ENCODE measurements around the gene VSIG2.

DNA sequence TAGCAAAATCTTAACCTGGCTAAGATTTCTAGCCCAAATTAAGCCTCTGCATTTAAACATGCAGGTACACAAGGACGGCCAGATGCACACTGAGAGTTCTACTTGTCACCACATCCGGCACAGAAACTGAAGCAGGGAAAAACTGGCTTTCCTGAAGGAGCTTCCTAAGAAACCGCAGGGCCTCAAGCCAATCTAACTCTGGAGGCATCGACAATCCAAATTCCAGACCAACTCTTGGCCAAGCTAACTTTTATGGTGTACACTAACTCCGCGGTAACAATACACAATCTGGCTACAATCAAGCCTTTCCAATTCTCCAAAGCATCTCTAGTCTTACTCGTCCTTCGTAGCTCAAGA, 46.9 kb upstream of the VSIG2 start:
- TF ChIP-seq YY1 (IDR thresholded peaks at IDR 0.05; ENCODE audit: insufficient read depth, insufficient read length) = no peak
- no peak for TF ChIP-seq ZNF274 (IDR thresholded peaks at IDR 0.05; ENCODE audit: low read depth, low read length)
- no peak for TF ChIP-seq SUZ12 (IDR thresholded peaks at IDR 0.05; ENCODE audit: extremely low read depth, insufficient read depth, insufficient read length)

Measured in NT2/D1 (cell line).